K562 (cell line): ENCODE data around the gene UBLCP1. TPM values are rescaled to one million over a fixed set of nuclear protein-coding genes. Genes with fewer than 3 reads are reported as not detected.

Source experiments
- LCOR ChIP-seq: sonication (generic); formaldehyde crosslinking; IDR thresholded peaks from 2 replicates; pipeline ENCODE4 v1.8.0; 2022; ENCODE audit warnings: mild to moderate bottlenecking, missing genetic modification reagents
- NR2C2 ChIP-seq, 2 experiments: fragments of 200-800 bp in 1 of 2; sonication (Bioruptor generic) in 1 of 2; sonication (generic) in 1 of 2; formaldehyde crosslinking in 1 of 2; IDR thresholded peaks; 2 replicates each; pipeline versions ENCODE4 v1.6.1 to v1.8.0; 2016 to 2022; ENCODE audit warnings: mild to moderate bottlenecking in 1 of 2, missing compliant biosample characterization in 1 of 2, missing genetic modification characterization in 1 of 2, missing genetic modification reagents in 1 of 2
- ZKSCAN3 ChIP-seq: fragments of 250-450 bp; sonication (Bioruptor Pico); IDR thresholded peaks from 2 replicates; pipeline ENCODE4 v1.4.0; 2020
- polyA plus RNA-seq, 8 experiments: library from polyadenylated mRNA; depleted of rRNA in 4 of 8; stranded (reverse) in 5 of 8; unstranded in 3 of 8; fragments of >200 nt; fragmentation: Nextera tagmentation in 2 of 8; fragmentation: Illumina TruSeq in 1 of 8; extraction: Ambion mirVana in 2 of 8; extraction: Trizol in 1 of 8; gene quantifications; 2 replicates each; pipeline versions ENCODE4 v1.2.1 to v1.2.3, GENCODE V29; 2011 to 2014; ENCODE audit warnings: inconsistent platforms in 1 of 8, missing spikeins in 1 of 8
- total RNA-seq, 7 experiments: library from RNA; depleted of rRNA in 6 of 7; stranded (reverse); fragments of >200 nt in 6 of 7; fragmentation: Illumina TruSeq in 2 of 7; extraction: Trizol in 2 of 7; gene quantifications; 2 replicates each; pipeline versions ENCODE4 v1.2.1 to v1.2.3, GENCODE V29; 2011 to 2021; ENCODE audit warnings: low replicate concordance in 1 of 7
- TF ChIP-seq, protein P1 (sequence below): fragments of 450-650 bp; IDR thresholded peaks from 2 replicates; pipeline ENCODE4 v1.7.1; 2018; ENCODE audit warnings: mild to moderate bottlenecking, low read depth; ENCODE audit not compliant: partially characterized antibody
- TF ChIP-seq, protein P2 (sequence below): fragments of 250-450 bp; sonication (Bioruptor Pico); IDR thresholded peaks from 2 replicates; pipeline ENCODE4 v1.5.0; 2021
- TF ChIP-seq, protein P3 (sequence below): fragments of 250-450 bp; sonication (Bioruptor Pico); IDR thresholded peaks from 2 replicates; pipeline ENCODE4 v1.4.0; 2020
- TF ChIP-seq, protein P4 (sequence below): fragments of 250-450 bp; sonication (Bioruptor Pico); IDR thresholded peaks from 2 replicates; pipeline ENCODE4 v1.9.0; 2021; ENCODE audit warnings: mild to moderate bottlenecking
- TF ChIP-seq, protein P5 (sequence below), 2 experiments: fragments of 450-650 bp; formaldehyde crosslinking in 1 of 2; IDR thresholded peaks; 2 replicates each; pipeline versions ENCODE4 v1.4.0 to v1.6.1; 2014 to 2020; ENCODE audit warnings: mild to moderate bottlenecking in 2 of 2, borderline replicate concordance in 1 of 2, low read depth in 1 of 2
- TF ChIP-seq, protein P6 (sequence below): sonication (generic); formaldehyde crosslinking; IDR thresholded peaks from 2 replicates; pipeline ENCODE4 v1.8.0; 2022; ENCODE audit warnings: mild to moderate bottlenecking, missing genetic modification reagents

The UBLCP1 gene
- total and polyA plus RNA-seq, 9 of the 15 experiments (the other 6 are each of a cell fraction or from before 2014, with no cell fraction given) = 18.8 to 39.8 (median 30.2) TPM

DNA sequence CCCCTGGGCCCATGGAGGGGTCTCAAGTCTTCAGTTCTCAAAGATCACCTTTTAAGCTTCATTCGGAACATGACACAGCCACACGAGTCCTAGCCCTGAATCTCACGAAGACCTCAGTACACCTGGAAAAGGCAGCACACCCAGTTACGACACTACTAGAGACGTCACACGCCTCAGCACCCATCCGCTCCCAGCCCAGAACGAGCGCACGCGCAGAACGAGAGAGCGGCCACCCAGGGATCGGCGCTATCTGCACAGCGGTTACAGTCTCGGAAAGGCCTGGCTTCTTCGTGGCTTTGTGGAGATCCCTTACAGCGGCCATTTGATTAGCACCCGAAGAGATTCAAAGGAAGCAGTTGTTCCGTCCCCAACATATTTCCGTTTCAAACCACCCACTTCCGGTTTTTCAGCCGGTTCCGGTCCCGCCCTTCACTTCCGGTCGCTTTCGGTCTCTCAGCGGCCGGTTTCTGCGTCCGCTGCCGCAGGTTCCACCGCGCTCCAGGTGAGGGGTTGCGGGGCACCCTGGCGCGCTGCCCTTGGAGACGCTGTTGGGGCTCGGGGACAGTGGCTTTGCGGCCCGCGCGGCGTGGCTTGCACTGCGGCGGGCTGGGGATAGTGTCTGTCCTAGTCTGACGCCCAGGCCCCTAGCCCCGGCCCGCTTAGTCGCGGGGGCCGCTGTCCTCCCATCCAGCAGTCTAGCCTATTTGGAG, at the start of gene UBLCP1 (continued):
- TF ChIP-seq, protein P1, sequence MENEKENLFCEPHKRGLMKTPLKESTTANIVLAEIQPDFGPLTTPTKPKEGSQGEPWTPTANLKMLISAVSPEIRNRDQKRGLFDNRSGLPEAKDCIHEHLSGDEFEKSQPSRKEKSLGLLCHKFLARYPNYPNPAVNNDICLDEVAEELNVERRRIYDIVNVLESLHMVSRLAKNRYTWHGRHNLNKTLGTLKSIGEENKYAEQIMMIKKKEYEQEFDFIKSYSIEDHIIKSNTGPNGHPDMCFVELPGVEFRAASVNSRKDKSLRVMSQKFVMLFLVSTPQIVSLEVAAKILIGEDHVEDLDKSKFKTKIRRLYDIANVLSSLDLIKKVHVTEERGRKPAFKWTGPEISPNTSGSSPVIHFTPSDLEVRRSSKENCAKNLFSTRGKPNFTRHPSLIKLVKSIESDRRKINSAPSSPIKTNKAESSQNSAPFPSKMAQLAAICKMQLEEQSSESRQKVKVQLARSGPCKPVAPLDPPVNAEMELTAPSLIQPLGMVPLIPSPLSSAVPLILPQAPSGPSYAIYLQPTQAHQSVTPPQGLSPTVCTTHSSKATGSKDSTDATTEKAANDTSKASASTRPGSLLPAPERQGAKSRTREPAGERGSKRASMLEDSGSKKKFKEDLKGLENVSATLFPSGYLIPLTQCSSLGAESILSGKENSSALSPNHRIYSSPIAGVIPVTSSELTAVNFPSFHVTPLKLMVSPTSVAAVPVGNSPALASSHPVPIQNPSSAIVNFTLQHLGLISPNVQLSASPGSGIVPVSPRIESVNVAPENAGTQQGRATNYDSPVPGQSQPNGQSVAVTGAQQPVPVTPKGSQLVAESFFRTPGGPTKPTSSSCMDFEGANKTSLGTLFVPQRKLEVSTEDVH = peak; percentile 91
- TF ChIP-seq ZKSCAN3 (CRISPR knock-in tag) (no peak), LCOR (CRISPR knock-in tag) (peak; percentile 65; the same call in 1 of the 2 replicates), NR2C2 (CRISPR knock-in tag; IDR thresholded peaks at IDR 0.05) (0 out of 2 replicates have a peak, but pooled peaks have one; percentile 65), NR2C2 (tag; IDR thresholded peaks at IDR 0.05) (peak; percentile 86)
- TF ChIP-seq, protein P2, sequence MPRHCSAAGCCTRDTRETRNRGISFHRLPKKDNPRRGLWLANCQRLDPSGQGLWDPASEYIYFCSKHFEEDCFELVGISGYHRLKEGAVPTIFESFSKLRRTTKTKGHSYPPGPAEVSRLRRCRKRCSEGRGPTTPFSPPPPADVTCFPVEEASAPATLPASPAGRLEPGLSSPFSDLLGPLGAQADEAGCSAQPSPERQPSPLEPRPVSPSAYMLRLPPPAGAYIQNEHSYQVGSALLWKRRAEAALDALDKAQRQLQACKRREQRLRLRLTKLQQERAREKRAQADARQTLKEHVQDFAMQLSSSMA (CRISPR knock-in tag) = 0 out of 2 replicates have a peak, but pooled peaks have one; percentile 29
- TF ChIP-seq, protein P3, sequence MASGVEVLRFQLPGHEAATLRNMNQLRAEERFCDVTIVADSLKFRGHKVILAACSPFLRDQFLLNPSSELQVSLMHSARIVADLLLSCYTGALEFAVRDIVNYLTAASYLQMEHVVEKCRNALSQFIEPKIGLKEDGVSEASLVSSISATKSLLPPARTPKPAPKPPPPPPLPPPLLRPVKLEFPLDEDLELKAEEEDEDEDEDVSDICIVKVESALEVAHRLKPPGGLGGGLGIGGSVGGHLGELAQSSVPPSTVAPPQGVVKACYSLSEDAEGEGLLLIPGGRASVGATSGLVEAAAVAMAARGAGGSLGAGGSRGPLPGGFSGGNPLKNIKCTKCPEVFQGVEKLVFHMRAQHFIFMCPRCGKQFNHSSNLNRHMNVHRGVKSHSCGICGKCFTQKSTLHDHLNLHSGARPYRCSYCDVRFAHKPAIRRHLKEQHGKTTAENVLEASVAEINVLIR (CRISPR knock-in tag) = 0 out of 2 replicates have a peak, but pooled peaks have one; percentile 38
- TF ChIP-seq, protein P4, sequence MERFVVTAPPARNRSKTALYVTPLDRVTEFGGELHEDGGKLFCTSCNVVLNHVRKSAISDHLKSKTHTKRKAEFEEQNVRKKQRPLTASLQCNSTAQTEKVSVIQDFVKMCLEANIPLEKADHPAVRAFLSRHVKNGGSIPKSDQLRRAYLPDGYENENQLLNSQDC (CRISPR knock-in tag) = no peak
- TF ChIP-seq, protein P5, sequence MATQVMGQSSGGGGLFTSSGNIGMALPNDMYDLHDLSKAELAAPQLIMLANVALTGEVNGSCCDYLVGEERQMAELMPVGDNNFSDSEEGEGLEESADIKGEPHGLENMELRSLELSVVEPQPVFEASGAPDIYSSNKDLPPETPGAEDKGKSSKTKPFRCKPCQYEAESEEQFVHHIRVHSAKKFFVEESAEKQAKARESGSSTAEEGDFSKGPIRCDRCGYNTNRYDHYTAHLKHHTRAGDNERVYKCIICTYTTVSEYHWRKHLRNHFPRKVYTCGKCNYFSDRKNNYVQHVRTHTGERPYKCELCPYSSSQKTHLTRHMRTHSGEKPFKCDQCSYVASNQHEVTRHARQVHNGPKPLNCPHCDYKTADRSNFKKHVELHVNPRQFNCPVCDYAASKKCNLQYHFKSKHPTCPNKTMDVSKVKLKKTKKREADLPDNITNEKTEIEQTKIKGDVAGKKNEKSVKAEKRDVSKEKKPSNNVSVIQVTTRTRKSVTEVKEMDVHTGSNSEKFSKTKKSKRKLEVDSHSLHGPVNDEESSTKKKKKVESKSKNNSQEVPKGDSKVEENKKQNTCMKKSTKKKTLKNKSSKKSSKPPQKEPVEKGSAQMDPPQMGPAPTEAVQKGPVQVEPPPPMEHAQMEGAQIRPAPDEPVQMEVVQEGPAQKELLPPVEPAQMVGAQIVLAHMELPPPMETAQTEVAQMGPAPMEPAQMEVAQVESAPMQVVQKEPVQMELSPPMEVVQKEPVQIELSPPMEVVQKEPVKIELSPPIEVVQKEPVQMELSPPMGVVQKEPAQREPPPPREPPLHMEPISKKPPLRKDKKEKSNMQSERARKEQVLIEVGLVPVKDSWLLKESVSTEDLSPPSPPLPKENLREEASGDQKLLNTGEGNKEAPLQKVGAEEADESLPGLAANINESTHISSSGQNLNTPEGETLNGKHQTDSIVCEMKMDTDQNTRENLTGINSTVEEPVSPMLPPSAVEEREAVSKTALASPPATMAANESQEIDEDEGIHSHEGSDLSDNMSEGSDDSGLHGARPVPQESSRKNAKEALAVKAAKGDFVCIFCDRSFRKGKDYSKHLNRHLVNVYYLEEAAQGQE (IDR thresholded peaks at IDR 0.05; ENCODE audit: borderline replicate concordance) = no peak; the same call in 1 of the 2 replicates
- TF ChIP-seq, protein P5 (CRISPR knock-in tag; IDR thresholded peaks at IDR 0.05; ENCODE audit: low read depth) = 0 out of 2 replicates have a peak, but pooled peaks have one; percentile 17
- TF ChIP-seq, protein P6, sequence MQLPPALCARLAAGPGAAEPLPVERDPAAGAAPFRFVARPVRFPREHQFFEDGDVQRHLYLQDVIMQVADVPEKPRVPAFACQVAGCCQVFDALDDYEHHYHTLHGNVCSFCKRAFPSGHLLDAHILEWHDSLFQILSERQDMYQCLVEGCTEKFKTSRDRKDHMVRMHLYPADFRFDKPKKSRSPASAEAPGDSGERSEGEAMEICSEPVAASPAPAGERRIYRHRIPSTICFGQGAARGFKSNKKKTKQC (CRISPR knock-in tag) = 0 out of 2 replicates have a peak, but pooled peaks have one; percentile 62
